GM20000 (cell line): Measurements from ENCODE around the gene GRK2.

Source experiments
- DNase-seq: peaks from one replicate; pipeline ENCODE4 v3.0.0; 2012; ENCODE audit warnings: low spot score
- TF ChIP-seq, protein P1 (sequence below): IDR thresholded peaks from 2 replicates; pipeline ENCODE4 v1.5.1; 2012; ENCODE audit warnings: mild to moderate bottlenecking, control low read depth; ENCODE audit errors: extremely low read depth, missing control alignments

GRK2 gene

DNA sequence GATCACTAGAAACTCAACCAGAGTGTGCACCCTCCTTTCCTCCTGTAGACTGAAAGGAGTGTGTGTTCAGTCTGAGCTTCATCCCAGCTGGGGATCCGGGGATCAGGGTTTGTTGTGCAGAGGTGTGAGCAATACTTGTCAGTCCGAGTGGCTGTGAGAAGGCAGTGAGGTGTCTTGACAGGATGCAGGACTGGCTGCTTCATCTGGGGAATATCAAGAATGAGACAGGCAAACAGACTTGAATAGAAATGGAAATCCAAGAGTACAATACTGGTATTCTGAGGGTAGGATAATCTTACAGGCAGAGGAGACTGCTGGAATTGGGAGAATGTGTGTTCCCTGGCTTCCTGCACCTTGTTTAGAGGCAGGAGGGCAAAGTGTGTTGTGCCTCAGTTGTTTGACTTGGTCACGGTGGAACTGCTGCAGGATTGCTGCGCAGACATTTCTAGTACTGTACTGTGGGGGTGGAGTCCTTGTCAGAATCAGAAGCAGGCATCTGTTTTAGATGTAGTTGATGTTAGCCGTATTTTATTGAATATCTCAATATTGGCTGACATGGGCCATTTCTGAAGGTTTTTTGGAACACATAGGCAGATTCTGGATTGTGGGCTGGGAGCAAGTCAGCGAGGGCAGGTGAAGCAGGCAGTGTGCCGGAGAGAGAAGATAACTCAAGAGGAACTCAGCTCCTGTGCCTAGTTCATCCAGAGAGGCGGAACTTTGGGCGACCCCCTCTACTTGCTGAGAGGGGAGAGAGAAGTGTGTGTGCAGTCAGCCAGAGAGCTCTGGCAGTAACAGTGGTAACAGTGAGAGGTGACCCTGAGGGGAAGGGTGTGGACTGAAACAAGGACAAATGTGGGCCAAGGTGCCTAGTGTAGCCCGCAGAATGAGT is 27.1 kb upstream of the GRK2 start:
- TF ChIP-seq, protein P1, sequence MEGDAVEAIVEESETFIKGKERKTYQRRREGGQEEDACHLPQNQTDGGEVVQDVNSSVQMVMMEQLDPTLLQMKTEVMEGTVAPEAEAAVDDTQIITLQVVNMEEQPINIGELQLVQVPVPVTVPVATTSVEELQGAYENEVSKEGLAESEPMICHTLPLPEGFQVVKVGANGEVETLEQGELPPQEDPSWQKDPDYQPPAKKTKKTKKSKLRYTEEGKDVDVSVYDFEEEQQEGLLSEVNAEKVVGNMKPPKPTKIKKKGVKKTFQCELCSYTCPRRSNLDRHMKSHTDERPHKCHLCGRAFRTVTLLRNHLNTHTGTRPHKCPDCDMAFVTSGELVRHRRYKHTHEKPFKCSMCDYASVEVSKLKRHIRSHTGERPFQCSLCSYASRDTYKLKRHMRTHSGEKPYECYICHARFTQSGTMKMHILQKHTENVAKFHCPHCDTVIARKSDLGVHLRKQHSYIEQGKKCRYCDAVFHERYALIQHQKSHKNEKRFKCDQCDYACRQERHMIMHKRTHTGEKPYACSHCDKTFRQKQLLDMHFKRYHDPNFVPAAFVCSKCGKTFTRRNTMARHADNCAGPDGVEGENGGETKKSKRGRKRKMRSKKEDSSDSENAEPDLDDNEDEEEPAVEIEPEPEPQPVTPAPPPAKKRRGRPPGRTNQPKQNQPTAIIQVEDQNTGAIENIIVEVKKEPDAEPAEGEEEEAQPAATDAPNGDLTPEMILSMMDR: no peak
- DNase-seq: no peak

DNA sequence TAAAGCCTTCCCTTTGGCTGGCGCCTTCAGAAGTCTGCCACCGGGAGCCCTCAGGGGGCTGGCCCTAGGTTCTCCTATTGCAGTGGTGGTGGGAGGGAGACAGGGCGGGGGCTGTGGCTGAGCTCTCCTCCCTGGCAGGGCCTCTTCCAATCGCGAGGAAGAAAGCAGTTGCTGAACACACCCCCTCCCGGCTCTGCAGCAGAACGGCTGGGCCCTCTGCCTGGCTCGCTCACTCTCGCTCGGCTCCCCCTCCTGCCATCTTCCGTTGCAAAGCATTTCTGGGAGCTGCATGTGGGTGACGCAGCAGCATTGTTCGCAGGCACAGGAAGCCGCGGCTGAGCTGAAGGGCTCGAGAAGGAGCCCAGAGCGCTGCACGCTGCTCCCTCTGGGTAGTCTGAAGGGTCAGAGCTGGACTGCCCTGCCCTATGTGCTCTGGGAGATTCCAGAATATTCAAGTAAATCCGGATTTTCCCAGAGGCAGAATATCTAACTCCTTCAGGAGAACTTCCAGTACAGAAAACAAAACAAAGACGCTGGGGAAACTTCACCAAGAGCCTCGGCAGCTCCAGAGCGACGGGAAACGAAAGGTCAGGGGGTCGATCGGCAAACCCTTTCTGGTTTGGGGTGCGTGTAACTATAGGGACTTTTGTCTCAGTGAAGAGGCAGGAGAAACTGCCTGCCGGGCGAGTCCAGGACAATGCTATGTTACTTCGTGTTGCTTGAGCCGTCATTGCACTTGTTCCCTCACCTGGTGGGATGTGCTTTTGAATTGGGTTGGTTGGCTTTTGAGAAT is 26.3 kb upstream of the GRK2 start:
- peak; percentile 92 for DNase-seq
- TF ChIP-seq, protein P1: no peak

DNA sequence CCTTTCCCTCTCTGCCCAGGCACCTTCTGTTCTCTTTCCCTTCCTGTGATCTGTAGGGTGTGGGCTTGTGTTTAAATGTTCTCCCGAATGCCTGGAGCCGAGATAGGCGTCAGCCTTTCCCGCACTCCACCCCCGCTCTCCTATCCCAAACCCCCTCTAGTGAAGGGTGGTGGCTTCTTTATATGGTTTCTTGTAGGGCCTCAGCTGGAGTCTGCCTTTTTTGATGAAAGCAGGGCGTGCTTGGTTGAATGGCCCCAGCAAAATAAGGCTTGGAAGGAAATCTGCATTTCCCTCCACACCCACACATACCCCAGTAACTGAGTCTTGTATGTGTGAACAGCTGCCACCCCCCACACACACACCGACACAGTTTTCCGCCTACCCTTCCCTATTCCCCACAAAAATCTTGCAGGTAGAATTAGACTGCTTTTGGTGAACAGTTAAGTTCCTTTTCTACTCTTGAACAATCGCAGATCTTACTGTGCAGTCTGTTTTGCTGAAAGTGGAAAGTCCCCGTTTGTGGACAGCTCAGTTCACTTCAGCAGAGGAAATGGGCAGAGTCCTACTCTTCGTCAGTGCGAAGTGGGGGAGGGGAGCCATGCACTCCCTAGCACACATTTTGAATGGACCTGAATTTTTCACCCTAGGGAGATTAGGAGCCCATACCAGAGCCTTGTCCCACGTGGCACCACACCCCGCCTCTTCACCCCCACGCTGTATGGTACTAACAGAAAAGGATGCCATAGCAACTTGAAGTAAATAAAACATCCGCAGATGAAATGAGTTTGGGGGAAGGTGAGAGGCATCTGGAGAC is 25.5 kb upstream of the GRK2 start:
- TF ChIP-seq, protein P1: no peak
- DNase-seq: peak; percentile 66

DNA sequence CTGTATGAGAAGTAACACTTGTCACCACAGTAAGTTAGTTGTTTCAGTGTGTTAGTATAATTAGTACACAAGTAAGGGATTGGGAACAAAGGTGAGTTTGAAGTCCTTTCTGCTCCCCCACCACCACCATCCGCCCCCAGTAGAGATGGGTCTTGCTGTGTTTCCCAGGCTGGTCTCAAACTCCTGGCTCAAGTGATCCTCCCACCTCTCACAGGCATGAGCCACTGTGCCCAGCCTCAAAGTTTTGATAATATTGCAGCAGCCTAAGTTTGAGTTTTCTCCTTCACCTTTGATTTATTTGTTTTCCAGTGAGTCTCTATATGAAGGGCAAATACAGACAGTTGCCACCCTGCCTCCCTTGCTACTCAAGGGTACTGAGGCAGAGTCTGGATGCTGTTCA is 23.7 kb upstream of the GRK2 start:
- TF ChIP-seq, protein P1: no peak
- DNase-seq: no peak

DNA sequence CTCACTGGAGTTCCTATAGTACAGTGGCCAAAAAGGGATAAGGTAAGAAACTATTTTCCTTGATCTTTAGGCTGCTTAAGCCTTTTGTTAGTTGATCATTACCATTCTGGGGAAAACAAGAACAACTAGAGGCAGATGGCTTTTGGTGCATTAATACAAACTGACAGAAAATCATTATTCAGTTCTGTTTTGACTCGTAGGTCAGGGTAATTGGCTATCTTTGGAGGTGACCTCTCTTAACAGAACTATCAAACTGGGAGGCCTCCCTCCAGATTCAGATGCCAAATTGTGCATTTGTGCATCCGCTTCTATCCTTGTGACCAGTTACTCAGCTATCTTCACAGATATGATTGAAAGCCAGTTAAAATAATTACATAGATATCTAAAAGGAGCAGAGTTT is 23.2 kb upstream of the GRK2 start:
- TF ChIP-seq, protein P1: no peak
- DNase-seq: no peak

DNA sequence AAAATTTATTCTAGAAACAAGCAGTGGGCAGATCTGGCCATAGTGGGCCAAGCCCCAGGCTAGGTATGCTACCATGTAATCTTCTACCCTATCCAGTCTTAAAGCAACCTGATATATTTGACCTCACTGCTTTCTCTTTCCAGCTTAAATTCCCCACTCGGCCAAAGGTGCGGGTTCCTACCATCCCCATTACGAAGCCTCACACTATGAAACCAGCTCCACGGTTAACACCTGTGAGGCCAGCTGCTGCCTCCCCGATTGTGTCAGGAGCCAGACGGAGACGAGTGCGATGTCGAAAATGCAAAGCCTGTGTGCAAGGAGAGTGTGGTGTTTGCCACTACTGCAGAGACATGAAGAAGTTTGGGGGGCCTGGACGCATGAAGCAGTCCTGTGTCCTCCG is 21.2 kb upstream of the GRK2 start:
- TF ChIP-seq, protein P1: no peak
- DNase-seq: no peak
